HG02623 (cell line): ENCODE data around the gene DDX17.
A peak's percentile ranks its signal among the peaks of the same experiment; 100 is the strongest.

Experiments
- ATAC-seq: cut with Tn5 transposase; IDR thresholded peaks from one replicate; pipeline ENCODE4 v1.9.1; 2021; ENCODE audit warnings: moderate library complexity; ENCODE audit not compliant: unreplicated experiment

The DDX17 gene

DNA sequence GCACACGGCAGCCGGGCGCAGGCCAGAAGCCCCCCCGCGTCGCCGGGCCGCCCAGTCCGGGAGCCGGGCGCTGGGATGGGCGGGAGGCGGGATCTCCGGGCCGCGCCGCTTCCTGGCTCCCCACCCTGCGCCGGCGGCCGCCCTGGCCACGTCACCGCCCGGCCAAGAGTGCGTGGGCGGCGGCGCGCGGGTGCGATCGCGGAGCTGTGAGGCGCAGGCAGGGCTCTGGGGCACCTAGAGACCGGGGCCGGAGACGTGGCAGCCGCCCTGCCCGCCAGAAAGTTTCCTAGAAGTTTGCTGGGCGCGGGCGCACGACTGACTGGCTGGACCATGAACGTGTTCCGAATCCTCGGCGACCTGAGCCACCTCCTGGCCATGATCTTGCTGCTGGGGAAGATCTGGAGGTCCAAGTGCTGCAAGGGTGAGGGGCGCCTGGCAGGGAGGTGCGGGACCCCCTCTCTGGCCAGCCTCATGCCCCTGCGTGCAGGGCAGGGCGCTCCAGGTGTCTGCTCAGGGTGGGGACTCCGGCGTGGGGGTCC, 38.1 kb downstream of the DDX17 start, which contains the start of gene KDELR3:
Gene KDELR3, plus strand, starts transcription at position 193 of the 539 bp plus-strand sequence. Its CDS starts 138 bp downstream, at position 331.
- peak; percentile 48 for ATAC-seq

DNA sequence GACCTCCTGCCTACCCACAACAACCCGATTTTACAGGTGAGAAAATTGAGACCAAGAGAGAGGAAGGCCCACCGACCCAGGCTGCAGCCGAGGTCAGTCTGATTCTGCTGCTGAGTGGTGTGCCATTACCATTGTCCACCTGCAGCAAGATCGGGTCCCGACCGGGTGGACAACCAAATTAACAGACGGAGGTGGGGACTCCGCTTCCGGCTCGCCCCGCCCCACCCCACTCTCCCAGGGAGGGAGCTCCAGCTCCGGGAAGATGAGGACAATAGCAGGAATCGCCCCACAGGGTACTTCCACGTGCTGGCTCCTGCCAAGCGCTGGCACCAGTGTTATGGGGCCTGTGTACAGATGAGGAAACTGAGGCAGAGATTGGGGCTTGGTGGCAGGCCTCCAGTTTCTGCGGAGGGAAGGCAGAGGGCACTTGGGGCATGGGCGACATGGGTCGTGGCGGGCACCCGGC, 38.6 kb downstream of the DDX17 start:
- ATAC-seq = peak; percentile 4

DNA sequence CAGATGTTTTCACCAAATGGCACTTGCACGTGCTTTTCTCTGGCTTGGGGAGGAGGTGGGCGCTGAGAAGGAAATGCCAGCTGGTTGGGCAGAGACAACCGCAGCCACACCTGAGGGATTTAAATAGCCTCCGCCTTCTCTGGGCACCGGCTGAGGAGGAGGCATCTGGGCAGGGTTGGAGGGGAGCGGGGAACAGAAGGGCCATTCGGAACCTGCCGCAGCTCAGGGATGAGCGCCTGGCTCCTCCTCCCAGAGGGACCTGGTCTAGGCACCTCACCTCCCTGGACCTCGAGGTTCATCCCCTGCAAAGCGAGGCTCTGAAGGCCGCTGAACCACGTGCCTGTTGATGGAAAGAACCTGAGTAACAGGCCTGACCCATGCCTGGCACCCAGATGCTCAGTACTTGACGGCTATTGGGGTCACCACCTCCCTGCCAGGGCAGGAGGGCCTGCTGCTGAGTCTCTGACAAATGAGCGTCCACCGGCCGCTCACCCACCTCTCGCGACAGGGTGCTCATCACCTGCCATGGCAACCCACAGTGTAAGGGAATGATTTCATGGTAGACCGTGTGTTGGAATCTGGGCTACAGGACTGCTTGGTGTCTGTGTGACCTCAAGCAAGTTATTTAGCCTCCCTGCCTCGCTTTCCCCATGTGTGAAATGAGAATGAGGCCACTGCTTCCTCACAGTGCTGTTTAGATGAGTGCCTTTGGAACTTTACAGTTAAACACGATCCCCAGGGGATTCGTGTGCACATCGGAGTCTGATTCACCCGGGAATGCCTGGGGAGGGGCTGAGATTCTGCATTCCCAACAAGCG, 40.2 kb downstream of the DDX17 start:
- ATAC-seq = no peak

DNA sequence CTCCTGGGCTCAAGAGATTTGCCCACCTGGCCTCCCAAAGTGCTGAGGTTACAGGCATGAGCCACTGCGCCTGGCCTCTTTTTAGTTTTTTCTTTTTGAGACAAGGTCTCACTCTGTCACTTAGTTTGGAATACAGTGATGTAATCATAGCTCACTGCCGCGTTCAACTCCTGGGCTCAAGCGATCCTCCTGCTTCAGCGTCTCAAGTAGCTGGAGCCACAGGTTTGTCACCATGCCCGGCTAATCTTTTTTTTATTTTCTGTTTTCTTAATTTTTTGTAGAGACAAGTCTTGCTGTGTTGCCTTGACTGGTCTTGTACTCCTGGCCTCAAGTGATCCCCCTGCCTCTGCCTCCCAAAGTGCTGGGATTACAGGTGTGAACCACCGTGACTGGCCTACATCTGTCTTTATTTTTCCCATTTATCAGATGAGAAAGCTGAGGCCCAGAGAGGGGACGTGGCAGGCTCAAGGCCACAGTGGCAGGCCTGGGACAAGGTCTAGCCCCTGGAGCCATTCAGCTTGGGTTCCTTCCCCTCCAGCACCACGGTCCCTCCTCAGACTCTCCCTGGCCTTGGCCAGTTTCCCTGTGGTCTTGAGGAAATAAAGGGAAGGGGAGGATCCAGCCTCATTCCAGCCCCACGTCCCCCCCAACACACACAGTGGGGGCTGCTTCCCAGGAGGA, 41.0 kb downstream of the DDX17 start:
- no peak for ATAC-seq

DNA sequence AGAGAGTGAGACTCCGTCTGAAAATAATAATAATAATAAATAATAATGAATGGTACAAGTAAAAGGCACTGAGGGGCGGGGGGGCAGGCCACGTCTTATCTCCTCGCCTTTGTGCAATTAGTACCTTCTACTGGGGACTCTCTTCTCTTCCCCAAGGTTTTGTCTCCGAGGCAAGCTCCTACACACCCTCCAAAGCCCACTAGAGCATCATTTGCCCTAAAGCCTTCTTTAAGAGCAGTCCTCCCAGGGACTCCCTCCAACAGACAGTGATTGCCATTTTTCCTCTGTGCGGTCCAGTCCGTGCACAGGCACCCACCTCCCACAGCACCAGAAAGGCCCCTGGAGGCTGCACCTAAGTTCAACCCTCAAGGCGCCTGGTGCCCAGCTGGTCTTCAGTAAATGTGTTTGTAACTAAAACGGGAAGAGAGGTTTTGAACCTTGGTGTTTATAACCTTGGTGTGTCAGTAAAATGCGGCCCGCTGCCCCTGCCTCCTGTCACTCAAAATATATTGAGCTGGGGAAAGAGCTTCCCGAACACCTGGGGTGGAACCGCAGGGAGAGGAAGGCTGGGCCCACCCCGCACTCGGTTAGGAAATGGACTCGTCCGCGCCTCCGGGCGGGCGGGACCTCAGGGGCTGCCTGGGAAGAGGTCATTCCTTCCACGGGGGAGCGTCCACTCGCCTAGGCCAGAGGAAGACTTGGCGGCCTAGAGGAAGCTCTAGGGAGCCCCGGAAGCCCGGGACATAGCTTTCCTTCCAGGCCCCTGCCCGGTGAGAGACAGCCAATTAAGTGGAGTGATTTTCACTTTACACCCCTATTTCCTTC, 42.9 kb downstream of the DDX17 start:
- no peak for ATAC-seq

DNA sequence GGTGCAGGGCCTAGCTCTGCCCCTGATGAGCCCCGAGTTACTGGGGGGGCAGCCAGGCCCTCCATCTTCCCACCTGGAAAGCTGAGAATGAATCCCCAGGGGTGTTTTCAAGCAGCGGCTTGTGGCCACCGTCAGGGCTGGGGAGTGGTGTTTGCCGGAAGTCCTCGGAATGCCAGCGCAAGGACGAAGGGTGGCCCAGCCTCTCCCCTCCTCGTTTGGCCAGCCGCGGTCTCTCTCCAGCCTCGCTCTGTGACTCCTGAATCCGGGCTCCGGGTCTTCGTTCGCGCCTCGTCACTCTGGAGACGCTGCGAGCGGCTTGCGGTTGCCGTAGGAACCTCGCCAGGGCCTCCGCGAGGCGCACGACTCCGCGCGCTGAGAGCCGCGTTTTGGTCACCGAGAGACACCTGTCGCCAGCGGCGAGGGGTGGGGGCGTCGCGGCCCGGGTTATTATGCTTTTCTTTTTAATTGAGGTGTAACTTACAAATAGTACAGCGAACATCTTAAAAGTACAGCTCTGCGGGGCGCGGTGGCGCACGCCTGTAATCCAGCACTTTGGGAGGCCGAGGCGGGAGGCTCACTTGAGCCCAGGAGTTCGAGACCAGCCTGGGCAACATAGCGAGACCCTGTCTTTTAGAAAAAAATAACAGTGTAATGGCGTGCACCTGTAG, 44.6 kb downstream of the DDX17 start:
- ATAC-seq = no peak

DNA sequence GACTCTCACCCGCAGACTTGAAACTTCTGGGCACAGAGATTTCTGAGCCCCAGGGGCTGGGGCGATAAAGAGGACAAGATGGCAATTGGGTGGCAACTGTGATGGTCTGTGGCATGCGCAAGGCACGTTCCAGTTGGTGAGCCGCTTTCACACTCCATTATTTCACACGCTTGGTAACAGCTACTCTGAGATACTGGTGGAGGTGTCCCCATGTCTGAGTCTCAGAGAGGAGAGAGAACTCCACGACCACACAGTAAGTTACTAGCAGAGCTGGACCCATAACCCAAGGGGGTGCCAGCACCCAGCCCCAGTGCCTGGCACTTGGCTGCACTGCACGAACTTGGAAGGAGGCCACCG, 45.1 kb downstream of the DDX17 start:
- no peak for ATAC-seq

DNA sequence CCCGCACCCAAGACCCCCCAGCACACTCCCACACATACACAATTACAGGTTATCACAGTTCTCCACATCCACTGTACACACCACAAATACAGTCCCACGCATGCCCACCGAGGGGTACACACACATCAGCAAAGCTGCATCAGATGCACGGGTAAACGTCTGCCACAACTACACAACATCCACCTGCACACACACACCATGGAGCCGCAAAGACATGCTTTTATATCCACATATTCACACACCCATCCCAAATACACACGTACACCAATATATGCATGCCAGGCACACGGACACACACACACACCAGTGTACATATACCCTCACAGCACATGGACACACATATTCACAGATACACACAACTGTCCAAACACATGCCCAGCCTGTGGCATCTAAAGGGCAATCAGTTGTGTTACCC, 45.7 kb downstream of the DDX17 start:
- no peak for ATAC-seq

DNA sequence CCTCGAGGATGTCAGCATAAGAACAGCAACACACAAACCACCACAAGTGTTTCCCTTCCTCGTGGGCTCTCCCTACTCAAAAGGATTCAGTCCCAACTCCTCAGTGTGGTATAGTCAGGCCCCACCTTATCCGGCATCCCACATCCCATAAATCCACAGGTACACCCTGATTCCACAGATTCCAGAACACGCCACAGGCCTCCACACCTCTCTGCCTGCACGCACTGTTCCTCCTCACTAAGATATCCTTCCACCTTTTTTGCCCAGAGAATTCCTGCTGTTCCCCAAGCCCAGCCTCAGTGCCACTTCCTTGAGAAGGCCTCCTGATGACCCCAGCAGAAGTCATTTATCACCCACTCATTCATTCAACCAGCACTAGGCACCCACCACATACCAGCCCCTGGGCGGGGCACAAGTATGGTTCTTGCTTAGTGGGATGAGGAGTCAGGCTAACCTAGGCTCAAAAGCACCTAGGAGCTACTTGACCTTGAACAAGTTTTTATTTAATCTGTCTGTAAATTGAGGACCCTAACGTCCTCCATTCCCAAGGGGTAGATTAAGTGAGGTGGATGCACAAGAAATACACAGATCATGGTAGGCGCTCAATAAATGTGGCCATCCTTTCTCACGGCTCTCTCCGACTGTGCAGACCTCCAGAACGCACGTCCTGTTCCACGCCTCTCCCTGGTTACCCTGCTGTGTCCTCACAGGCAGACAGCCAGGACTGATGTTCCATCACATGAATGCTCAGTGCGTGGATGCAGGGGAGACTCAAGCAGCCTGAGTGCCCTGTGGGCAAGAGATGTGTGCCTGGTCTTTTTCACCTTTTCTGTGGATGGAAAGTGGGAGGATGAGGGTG, 49.0 kb downstream of the DDX17 start:
- ATAC-seq = no peak

DNA sequence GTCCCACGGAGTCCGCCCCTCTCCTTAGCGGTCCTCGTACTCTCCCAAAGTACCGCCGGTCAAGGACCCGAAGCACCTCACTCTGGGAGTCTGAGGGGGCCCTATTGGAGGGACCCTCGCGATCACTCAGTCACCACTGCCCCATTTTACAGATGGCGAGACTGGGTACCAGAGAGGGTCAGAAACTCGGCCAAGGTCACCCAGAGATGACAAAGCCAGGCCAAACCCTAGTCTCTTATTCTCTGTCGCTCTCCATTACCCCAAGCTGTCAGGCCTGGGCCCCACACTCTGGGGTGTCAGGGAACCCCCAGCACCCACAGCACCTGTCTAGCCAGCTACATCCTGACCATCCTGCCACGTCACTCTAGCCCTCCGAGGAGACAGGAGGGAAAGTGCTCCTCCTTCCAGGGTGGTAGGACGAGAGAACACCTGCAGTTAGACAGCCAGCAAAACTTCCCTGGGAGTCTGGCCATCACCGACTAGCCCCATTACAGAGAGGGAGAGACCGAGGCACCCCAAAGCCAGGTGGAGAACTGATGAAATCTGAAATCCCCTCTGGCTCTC, 49.8 kb downstream of the DDX17 start:
- ATAC-seq = no peak

DNA sequence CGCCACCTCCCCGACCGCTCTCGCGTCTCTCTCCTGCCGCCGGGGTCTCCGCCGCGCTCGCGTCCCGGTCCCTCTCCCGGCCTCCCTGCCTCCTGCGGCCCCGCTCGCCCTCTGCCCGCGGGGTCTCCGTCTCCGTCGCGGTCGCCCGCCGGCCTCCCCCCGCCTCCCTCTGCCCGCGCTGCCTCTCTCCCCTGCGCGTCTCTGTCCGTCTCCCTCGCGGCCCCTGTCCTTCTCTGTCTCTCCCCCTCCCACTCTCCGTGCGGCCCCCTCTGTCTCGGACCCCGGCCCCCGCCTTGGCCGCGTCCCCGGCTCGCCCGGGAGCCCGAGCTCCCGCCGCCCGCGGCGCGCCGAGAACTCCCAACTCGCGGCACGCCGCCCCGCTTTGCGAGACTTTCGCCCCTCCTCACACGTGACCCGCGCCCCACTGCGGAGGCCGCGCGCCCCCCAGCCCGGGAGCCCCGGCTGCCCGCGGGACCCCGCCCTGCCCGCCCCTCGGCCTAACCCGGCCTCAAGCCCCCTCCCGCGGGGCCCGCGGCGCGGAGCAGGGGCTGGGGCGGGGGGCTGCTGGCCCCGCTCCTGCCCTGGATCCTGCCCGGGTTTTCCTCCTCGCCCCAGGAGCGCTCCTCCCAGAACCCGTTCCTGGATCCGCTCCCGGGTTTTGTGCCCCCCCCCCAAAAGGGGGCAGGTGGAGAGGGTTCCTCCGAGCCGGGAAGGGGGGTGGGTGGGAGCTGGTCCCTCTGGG, 50.4 kb downstream of the DDX17 start:
- no peak for ATAC-seq

DNA sequence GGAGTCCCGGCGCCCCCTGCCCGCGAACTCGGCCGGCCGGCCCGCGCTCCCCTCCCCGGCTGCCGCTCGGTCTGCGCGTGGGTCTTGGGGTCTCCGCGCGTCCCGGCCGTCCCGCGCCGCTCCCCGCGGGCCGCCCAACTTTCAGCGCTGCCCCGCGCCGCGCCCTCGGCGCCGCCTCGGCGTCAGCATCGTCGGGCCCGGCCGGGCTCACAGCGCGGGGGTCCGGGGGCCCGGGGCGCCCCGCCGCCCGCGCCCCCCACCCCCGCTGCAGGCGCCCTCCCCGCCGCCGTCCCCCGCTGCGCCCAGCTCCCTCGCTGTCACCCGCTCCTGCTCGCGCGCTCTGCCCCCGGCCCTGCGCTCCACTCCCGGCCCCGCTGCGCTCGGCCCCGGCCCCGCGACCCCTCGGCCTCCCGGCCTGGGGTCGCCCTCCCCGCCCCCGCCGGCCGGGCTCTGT, 51.0 kb downstream of the DDX17 start, which contains the start of gene KCNJ4:
Gene KCNJ4, minus strand, starts transcription at position 124 of the 454 bp plus-strand sequence. CDS start 27,067 bp downstream, outside the sequence.
- no peak for ATAC-seq

DNA sequence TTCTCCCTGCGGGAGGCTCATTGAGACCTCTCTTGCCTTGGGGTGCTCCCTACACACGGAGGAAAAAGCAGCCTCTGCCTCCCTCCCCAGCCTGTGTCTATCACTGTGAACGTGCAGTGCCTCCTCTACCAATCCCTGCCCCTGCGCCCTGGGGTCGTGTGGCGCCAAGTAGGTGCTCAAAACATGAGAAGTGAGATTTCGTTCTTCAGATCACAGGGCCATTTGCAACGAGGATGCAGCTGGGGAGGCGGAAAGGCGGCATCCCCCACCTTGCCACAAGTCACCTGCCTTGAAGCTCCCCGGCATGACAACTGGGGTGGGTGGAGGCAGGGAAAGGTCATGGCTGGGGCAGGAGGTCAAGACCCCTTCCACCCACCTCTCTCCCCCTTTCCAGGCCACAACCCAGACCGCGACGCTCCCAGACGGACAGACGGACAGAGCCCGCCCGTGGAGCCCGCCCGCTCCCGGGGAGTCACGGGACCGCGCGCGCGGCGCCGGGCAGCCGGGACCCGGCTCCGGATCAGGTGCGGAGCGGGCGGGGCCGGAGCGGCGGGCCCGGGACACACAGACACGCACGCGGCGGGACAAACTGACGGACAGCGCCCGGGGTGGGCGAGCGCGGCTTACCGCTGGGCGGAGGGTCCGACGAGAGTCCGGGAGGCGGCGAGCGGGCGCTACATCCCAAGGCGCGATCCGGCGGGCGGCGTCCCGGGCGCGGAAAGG, 51.6 kb downstream of the DDX17 start:
- ATAC-seq = no peak

DNA sequence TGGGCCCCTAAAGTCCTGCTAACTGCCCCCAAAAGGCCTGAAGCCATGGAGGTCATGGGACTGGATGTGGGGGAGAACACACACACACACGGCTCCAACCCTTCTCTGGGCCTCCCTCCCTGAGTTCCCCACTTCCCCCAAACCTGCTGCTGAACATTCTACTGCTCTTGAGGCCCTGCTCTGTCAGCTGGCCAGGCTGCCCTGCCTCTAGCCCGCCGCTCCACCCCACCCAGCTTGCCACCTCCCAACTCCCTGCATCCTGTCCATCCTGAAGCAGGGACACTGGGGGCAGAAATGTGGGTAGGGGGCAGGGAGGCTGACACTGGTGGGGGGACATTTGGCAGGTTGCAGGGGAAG, 52.1 kb downstream of the DDX17 start:
- no peak for ATAC-seq

DNA sequence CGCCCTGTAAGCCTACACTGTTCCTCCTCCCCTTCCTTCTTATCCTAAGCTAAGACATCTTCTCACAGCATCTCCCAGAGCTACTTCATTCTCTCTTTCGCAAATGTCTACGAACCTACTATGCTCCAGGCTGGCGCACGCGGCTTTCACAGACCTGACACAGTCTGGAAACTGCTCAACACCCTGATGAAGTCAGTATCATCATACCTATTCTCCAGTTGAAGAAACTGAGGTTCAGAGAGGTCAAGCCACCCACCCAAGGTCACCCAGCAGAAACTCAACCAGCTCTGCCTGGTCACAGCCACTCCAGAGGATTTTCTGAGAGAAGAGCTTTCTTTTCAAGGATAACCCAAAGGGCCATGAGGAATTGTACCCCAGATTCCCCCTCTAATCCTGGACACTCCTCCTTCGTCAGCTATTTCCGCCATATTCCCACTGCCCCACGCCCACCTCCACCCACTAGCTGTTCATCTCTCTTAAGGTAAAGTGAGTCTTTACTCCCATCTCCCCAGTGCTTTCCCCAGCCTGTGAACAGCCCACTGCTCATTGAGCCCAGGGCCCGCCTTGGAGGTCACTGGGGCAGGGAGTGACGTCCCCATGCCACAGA, 52.9 kb downstream of the DDX17 start:
- ATAC-seq = no peak

DNA sequence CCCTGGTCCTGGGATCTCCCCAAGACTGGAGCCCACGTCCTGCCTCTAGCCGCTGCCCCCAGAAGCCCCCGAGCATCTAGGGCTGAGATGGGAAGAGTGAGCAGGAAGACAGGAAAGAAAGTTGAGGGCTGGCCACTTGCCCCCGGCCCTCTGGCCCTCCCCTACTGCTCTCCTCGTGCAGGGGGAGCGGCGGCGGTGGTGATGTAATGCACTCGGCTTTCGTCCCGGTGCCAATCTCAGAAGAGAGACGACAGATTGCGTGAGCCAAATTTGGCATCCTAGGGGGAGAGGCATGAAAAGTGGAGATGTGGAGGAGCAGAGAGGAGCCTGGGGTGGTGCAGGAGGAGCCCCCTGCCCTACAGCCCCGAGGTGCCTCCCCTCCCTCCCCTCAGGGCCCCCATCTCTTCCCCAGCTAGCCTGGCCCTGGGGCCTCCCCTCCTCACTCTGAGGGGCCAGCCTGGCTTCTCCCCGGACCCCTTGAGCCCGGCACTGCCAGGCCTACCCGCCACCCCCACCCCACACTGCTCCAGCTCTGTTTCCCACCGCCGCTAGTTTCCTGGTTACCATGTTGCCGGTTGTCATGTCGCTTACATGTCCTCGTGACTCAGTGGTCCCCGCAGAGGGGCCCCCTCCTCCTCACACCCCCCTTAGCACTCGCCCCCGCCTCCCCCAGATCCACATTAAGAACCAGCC, 53.6 kb downstream of the DDX17 start:
- no peak for ATAC-seq

DNA sequence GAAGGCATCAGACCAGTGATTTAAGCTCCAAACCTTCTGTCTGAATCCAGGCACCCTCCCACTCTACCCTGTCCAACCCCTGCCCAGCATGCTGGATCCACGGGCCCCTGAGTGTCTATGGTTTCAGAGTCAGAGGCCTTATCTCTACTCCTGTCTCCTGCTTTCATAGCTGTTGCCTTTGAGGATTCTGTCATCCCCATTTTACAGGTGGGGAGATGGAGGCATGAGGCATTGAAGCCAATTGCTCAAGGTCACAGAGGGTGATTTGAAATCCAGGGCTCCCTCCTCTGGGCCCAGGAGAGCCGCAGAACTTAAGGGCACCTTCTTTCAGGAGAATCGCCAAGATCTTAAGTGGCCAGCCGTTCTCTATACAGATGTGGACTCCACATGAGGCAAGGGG, 54.2 kb downstream of the DDX17 start:
- ATAC-seq = no peak
